Activated CD4-positive, alpha-beta T cell treated with anti-CD3 and anti-CD28 coated beads, Interleukin-2, amount 10 ng/mL, durations not matched to agents 24 days and 14 days (primary cell): ENCODE measurements around the gene TTC21A. TPM values are rescaled to one million over a fixed set of nuclear protein-coding genes. Genes with fewer than 3 reads are reported as not detected.
A peak's percentile ranks its signal among the peaks of the same experiment; 100 is the strongest.

Experiments used
- DNase-seq: peaks from one replicate; pipeline ENCODE4 v3.0.0; 2022
- H3K27ac Mint-ChIP-seq: one replicate; pipeline ENCODE4 v1.8.0; 2022; ENCODE audit warnings: mild to moderate bottlenecking, mixed read lengths
- H3K27me3 Mint-ChIP-seq: one replicate; pipeline ENCODE4 v1.8.0; 2022; ENCODE audit warnings: mixed read lengths
- H3K36me3 Mint-ChIP-seq: one replicate; pipeline ENCODE4 v1.8.0; 2022; ENCODE audit warnings: low read depth, mild to moderate bottlenecking, mixed read lengths
- H3K4me1 Mint-ChIP-seq: one replicate; pipeline ENCODE4 v1.8.0; 2021; ENCODE audit warnings: mixed read lengths
- H3K4me3 Mint-ChIP-seq: one replicate; pipeline ENCODE4 v1.8.0; 2022; ENCODE audit warnings: mild to moderate bottlenecking, moderate library complexity, mixed read lengths
- H3K9me3 Mint-ChIP-seq: one replicate; pipeline ENCODE4 v1.8.0; 2021; ENCODE audit warnings: mixed read lengths
- intact Hi-C: fragments of 100-400 bp; cut with micrococcal nuclease; formaldehyde crosslinking; loops from one replicate; pipeline ENCODE4 v1.15.1; 2023
- total RNA-seq: library from RNA; stranded (reverse); gene quantifications from 2 replicates; pipeline ENCODE4 v1.2.3, GENCODE V29; 2022

The TTC21A gene
- total RNA-seq, 1 donor from 2014 or later = 0.89 TPM

- H3K36me3 Mint-ChIP-seq = peaks cover 3% of the 10 kb centered on the region
- intact Hi-C loops = no loop called here
- no peak for DNase-seq
- no peak overlapping the region for H3K27ac Mint-ChIP-seq
- no peak overlapping the region for H3K4me3 Mint-ChIP-seq
- H3K9me3 Mint-ChIP-seq = no peaks in the 10 kb centered on the region
- peaks cover 29% of the 10 kb centered on the region for H3K4me1 Mint-ChIP-seq
- no peaks in the 10 kb centered on the region for H3K27me3 Mint-ChIP-seq
These were observed 23.3 kb downstream of the TTC21A start for GRCh38 chr3:39130693-39131265.

GRCh38 chr3:39132096-39133092 lies 24.9 kb downstream of the TTC21A start:
- no peak overlapping the region for H3K27ac Mint-ChIP-seq
- H3K9me3 Mint-ChIP-seq = no peaks in the 10 kb centered on the region
- no peak for DNase-seq
- intact Hi-C loops = no loop called here
- H3K4me1 Mint-ChIP-seq = peaks cover 19% of the 10 kb centered on the region
- H3K27me3 Mint-ChIP-seq = no peaks in the 10 kb centered on the region
- H3K36me3 Mint-ChIP-seq = peaks cover 6% of the 10 kb centered on the region
- H3K4me3 Mint-ChIP-seq = no peak overlapping the region

GRCh38 chr3:39133093-39133490 lies 25.6 kb downstream of the TTC21A start:
- Mint-ChIP-seq H3K9me3 (no peaks in the 10 kb centered on the region), H3K36me3 (peaks cover 11% of the 10 kb centered on the region), H3K4me3 (no peak overlapping the region), H3K27me3 (no peaks in the 10 kb centered on the region), H3K4me1 (peaks cover 12% of the 10 kb centered on the region), H3K27ac (no peak overlapping the region)
- DNase-seq = no peak
- intact Hi-C loops = no loop called here

GRCh38 chr3:39133822-39134221 lies 26.3 kb downstream of the TTC21A start:
- Mint-ChIP-seq H3K9me3 (no peaks in the 10 kb centered on the region), H3K4me1 (peaks cover 11% of the 10 kb centered on the region), H3K4me3 (no peak overlapping the region), H3K27me3 (no peaks in the 10 kb centered on the region), H3K36me3 (peaks cover 15% of the 10 kb centered on the region), H3K27ac (no peak overlapping the region)
- no peak for DNase-seq
- intact Hi-C loops = no loop called here

GRCh38 chr3:39134305-39134704 lies 26.8 kb downstream of the TTC21A start:
- peaks cover 16% of the 10 kb centered on the region for H3K36me3 Mint-ChIP-seq
- intact Hi-C loops = no loop called here
- no peak overlapping the region for H3K27ac Mint-ChIP-seq
- no peaks in the 10 kb centered on the region for H3K27me3 Mint-ChIP-seq
- H3K4me3 Mint-ChIP-seq = no peak overlapping the region
- no peaks in the 10 kb centered on the region for H3K9me3 Mint-ChIP-seq
- H3K4me1 Mint-ChIP-seq = peaks cover 15% of the 10 kb centered on the region
- DNase-seq = no peak

- H3K27me3 Mint-ChIP-seq = no peaks in the 10 kb centered on the region
- no peak overlapping the region for H3K27ac Mint-ChIP-seq
- H3K9me3 Mint-ChIP-seq = no peaks in the 10 kb centered on the region
- H3K4me3 Mint-ChIP-seq = no peak overlapping the region
- no peak for DNase-seq
- intact Hi-C loops = no loop called here
- H3K36me3 Mint-ChIP-seq = peaks cover 15% of the 10 kb centered on the region
- peaks cover 16% of the 10 kb centered on the region for H3K4me1 Mint-ChIP-seq
These were observed 27.8 kb downstream of the TTC21A start for GRCh38 chr3:39135170-39135805.

- DNase-seq = no peak
- peaks cover 20% of the 10 kb centered on the region for H3K4me1 Mint-ChIP-seq
- H3K27me3 Mint-ChIP-seq = no peaks in the 10 kb centered on the region
- H3K36me3 Mint-ChIP-seq = peaks cover 28% of the 10 kb centered on the region
- no peak overlapping the region for H3K4me3 Mint-ChIP-seq
- no peak overlapping the region for H3K27ac Mint-ChIP-seq
- intact Hi-C loops = no loop called here
- H3K9me3 Mint-ChIP-seq = no peaks in the 10 kb centered on the region
These were observed 29.3 kb downstream of the TTC21A start for GRCh38 chr3:39136533-39137434.

GRCh38 chr3:39137435-39137936 lies 30.0 kb downstream of the TTC21A start:
- H3K9me3 Mint-ChIP-seq = no peaks in the 10 kb centered on the region

GRCh38 chr3:39137991-39138803 lies 30.7 kb downstream of the TTC21A start:
- intact Hi-C loops = no loop called here
- H3K9me3 Mint-ChIP-seq = no peaks in the 10 kb centered on the region
- peaks cover 26% of the 10 kb centered on the region for H3K4me1 Mint-ChIP-seq
- H3K36me3 Mint-ChIP-seq = peaks cover 39% of the 10 kb centered on the region
- no peak for DNase-seq
- no peak overlapping the region for H3K4me3 Mint-ChIP-seq
- peak overlapping the region; percentile 60 for H3K27ac Mint-ChIP-seq
- H3K27me3 Mint-ChIP-seq = no peaks in the 10 kb centered on the region

More at GRCh38 chr3:39137435-39137936, 30.0 kb downstream of the TTC21A start:
- no peak for DNase-seq
- no peak overlapping the region for H3K27ac Mint-ChIP-seq
- H3K27me3 Mint-ChIP-seq = no peaks in the 10 kb centered on the region
- intact Hi-C loops = no loop called here
- no peak overlapping the region for H3K4me3 Mint-ChIP-seq
- H3K36me3 Mint-ChIP-seq = peaks cover 33% of the 10 kb centered on the region
- peaks cover 20% of the 10 kb centered on the region for H3K4me1 Mint-ChIP-seq

GRCh38 chr3:39138804-39139415 lies 31.4 kb downstream of the TTC21A start:
- Mint-ChIP-seq H3K9me3 (no peaks in the 10 kb centered on the region), H3K36me3 (peaks cover 47% of the 10 kb centered on the region), H3K27ac (peak overlapping the region; percentile 60), H3K4me3 (no peak overlapping the region), H3K4me1 (peaks cover 26% of the 10 kb centered on the region), H3K27me3 (no peaks in the 10 kb centered on the region)
- intact Hi-C loops = no loop called here
- no peak for DNase-seq

- Mint-ChIP-seq H3K36me3 (peaks cover 52% of the 10 kb centered on the region), H3K27me3 (no peaks in the 10 kb centered on the region), H3K9me3 (no peaks in the 10 kb centered on the region), H3K4me3 (no peak overlapping the region), H3K4me1 (peaks cover 27% of the 10 kb centered on the region), H3K27ac (peak overlapping the region; percentile 34)
- DNase-seq = no peak
- intact Hi-C loops = no loop called here
These were observed 32.0 kb downstream of the TTC21A start for GRCh38 chr3:39139442-39139841.

GRCh38 chr3:39140341-39140971 lies 33.0 kb downstream of the TTC21A start:
- Mint-ChIP-seq H3K36me3 (peaks cover 59% of the 10 kb centered on the region), H3K27ac (no peak overlapping the region), H3K9me3 (no peaks in the 10 kb centered on the region), H3K27me3 (no peaks in the 10 kb centered on the region), H3K4me3 (no peak overlapping the region), H3K4me1 (peaks cover 30% of the 10 kb centered on the region)
- no peak for DNase-seq
- intact Hi-C loops = no loop called here
